HFF-Myc (cell line): ENCODE results near the gene GRIK1.

Experiments used
- DNase-seq: peaks from one replicate; pipeline ENCODE4 v3.0.0-alpha.2; 2011; ENCODE audit warnings: low read depth; ENCODE audit errors: extremely low read depth
- H3K4me3 ChIP-seq: replicated peaks from 2 replicates; pipeline ENCODE4 v1.5.1; 2011; ENCODE audit warnings: low read depth, mild to moderate bottlenecking, control low read depth, low read length
- TF ChIP-seq, protein P1 (sequence below): IDR thresholded peaks from 2 replicates; pipeline ENCODE4 v1.5.1; 2012; ENCODE audit warnings: mild to moderate bottlenecking, low read depth, low read length, control low read depth; ENCODE audit errors: missing control alignments

The GRIK1 gene

DNA sequence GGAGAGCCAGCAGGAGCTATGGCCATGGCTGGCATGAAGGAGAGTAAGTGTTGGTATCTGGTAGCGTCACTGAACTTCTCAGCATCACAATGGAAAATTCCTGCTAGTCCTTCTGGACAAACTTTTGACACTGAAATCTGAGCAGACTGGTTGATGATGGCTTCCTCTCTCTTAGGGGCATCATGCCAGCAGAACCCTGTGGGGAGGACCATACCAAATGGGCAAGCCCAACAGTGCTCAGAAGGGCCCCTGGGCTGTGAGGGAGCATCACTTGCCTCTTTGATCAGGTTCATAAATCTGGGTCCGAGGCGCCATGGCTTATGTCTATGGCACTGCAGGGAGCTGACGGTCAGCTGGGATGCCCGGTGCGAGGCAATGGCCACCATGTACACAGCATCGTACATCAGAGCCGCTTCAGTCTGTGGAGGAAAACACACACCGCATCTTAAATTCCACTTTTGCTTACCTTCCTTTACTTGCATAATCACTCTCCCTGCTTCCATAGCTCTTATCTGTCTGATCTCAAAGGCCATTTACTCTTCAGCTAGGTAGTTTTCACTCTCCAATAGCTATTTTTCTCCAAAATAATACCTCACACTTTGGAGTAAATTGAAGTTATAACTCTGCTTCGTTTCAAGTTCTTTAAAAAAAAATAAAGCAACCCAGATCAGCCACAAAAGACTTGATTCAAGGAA lies 297.1 kb downstream of the GRIK1 start:
- no peak overlapping the region for H3K4me3 ChIP-seq
- TF ChIP-seq, protein P1, sequence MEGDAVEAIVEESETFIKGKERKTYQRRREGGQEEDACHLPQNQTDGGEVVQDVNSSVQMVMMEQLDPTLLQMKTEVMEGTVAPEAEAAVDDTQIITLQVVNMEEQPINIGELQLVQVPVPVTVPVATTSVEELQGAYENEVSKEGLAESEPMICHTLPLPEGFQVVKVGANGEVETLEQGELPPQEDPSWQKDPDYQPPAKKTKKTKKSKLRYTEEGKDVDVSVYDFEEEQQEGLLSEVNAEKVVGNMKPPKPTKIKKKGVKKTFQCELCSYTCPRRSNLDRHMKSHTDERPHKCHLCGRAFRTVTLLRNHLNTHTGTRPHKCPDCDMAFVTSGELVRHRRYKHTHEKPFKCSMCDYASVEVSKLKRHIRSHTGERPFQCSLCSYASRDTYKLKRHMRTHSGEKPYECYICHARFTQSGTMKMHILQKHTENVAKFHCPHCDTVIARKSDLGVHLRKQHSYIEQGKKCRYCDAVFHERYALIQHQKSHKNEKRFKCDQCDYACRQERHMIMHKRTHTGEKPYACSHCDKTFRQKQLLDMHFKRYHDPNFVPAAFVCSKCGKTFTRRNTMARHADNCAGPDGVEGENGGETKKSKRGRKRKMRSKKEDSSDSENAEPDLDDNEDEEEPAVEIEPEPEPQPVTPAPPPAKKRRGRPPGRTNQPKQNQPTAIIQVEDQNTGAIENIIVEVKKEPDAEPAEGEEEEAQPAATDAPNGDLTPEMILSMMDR, result no peak
- no peak for DNase-seq

DNA sequence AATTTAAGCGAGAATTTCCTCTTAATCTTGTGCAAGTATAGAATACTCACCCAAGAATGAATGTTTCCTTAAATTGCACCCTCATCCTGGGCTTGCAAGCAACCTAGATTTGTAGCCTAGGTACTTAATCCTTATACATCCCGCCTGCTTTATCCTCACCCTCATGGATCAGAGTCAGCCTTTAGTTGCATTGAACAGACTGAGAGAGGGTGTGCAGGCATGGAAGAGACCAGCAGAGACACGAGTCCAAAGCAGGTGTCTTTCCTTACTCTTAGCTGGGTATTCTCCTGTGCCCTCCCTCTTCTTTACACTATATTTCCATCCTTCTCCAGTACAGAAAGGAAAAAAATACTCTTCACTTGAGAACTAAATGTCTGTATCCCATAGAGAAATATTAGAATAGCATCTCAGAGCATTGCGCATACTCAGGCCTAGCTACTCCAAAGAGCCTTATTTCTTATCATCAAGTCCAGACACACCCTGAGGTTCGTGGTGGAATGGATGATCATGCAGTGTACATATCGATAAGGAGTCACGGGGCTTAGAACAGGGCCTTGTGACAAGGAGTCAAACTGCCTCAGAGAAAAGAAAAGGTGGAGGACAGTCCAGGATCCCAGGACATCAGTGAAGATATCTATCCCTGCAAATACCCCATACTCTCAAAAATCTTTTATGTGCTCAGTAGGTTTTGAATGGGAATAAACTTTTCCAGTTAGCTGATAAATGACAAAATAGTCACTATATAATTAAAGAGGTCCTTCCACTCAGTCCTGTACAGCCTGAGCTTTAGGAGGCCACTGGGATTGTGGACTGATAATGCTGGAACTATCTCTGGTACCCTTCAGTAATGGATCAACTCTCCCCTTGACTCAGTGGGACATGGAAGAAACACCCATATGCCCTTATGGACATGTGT lies 297.9 kb downstream of the GRIK1 start:
- no peak overlapping the region for H3K4me3 ChIP-seq
- TF ChIP-seq, protein P1, result no peak
- DNase-seq, result no peak

DNA sequence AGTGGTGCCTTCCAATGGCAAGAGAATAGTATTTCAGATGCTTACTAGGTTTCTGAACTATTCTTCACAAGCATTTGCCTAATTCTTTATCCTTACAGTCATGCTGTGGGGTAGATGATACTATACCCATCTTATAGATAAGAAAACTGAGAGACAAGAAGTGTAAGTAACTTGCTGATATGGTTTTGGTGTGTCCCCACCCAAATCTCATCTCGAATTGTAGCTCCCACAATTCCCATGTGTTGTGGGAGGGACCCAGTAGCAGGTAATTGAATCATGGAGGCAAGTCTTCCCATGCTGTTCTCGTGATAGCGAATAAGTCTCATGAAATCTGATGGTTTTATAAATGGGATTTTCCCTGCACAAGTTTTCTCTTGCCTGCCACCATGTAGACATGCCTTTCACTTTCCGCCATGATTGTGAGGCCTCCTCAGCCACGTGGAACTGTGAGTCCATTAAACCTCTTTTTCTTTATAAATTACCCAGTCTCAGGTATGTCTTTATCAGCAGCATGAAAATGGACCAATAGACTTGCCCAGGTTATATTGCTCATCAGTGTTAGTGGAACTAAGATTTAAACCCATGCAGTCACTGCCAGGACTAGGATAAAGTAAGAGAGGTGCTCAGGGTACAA lies 298.7 kb downstream of the GRIK1 start:
- DNase-seq, result no peak
- no peak overlapping the region for H3K4me3 ChIP-seq
- TF ChIP-seq, protein P1, result no peak

DNA sequence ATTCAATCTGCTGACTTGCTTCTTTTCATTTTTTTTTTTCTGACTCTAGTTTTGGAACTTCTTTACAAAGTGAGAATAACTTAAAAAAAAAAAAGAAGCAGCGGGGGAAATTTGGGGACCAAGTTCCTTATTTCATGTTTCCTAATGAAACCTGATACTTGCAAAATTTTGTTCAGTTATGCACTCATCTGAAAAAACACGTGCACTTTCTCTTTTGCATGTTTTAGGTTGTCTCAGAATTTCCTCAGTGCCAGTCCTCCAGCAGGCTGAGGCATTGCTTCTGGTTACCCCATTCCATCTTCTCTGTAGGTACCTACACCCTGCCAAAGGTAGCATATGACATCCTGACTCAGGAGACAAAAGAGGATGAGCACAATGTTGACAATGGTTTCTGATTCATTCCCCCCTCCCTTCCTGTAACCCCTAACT lies 299.7 kb downstream of the GRIK1 start:
- no peak overlapping the region for H3K4me3 ChIP-seq
- DNase-seq, result no peak
- TF ChIP-seq, protein P1, result no peak

DNA sequence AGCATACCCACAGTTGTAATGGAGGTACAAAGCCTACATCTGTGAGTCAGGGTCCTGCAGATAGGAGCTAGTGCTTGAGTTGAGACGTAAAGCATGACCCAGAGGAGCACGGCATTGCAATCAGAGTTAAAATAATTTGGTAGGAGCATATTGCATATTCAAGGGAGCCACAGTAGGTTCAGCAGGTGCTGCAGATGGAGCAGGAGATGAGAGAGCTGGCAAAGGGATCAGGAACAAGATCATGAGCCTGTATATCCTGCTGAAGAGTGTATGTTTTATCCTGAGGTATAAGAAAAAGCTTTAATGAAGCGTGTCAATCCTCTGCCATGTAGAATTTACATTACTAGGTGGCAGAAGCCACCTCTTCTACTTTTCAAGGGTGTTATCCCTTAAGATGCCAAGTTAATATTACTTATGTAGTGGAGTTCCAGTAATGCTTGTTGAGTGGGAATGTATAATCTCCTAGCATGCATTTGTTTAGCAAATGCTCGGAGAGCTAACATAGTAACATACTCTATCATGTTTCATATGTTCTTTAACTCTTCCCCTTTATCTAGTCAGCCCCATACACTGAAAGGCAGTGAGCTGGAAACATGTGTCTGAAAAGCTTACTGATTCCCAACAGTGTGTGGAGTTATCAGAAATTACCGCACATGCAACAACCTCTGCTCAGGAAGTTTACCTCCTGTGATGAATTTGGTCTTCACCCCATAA lies 300.3 kb downstream of the GRIK1 start:
- DNase-seq, result no peak
- no peak overlapping the region for H3K4me3 ChIP-seq
- TF ChIP-seq, protein P1, result no peak

DNA sequence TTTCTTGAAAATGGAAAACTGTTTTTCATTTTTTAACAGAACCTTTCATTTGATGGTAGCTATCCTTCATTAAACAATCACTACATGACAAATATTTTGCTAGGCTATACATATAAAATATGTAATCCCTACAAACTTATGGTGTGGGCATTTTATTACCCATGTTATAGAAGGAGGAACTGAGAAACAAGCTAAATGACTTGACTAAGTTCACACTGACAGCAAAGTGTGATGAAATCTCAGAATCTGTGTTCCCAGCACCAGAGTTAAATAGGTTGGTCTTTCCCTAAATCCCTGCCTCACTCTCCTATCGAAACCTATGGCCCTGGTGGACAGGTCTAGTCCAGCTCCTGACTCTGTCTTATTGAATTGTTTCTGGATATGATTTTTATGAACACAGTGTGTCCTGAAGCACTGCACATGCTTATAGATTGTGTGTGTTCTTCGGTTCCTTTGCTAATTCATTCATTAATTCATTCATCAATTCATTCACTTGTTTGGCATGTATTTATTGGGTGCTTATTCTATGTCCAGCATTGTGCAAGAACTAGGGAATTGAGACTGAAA lies 301.0 kb downstream of the GRIK1 start:
- TF ChIP-seq, protein P1, result no peak
- DNase-seq, result no peak
- no peak overlapping the region for H3K4me3 ChIP-seq
